Astrocyte (in vitro differentiated cells and primary cell): ENCODE data around the gene RALGPS1. TPM values are rescaled to one million over a fixed set of nuclear protein-coding genes. Genes with fewer than 3 reads are reported as not detected.

Experiments used
- DNase-seq: peaks from one replicate; pipeline ENCODE4 v3.0.0-alpha.2; 2010; ENCODE audit warnings: low read depth
- FAIRE-seq: peaks from 2 replicates; lab custom pipeline; 2011; peaks lifted over from hg19 to GRCh38; lab: Jason Lieb, UNC
- H2AFZ ChIP-seq: 2 replicates; pipeline ENCODE4 v1.6.0; 2012; ENCODE audit warnings: low read depth, low read length, inconsistent platforms
- H3K27ac ChIP-seq: 2 replicates; pipeline ENCODE4 v1.5.1; 2011; ENCODE audit warnings: low read depth, low read length, inconsistent platforms
- H3K27me3 ChIP-seq: 2 replicates; pipeline ENCODE4 v1.6.0; 2011; ENCODE audit warnings: low read length, inconsistent platforms; ENCODE audit not compliant: insufficient read depth
- H3K36me3 ChIP-seq: 2 replicates; pipeline ENCODE4 v1.5.1; 2011; ENCODE audit warnings: low read length, inconsistent platforms; ENCODE audit not compliant: insufficient read depth
- H3K4me1 ChIP-seq: 2 replicates; pipeline ENCODE4 v1.5.1; 2011; ENCODE audit warnings: low read length, inconsistent platforms; ENCODE audit not compliant: insufficient read depth
- H3K4me2 ChIP-seq: 2 replicates; pipeline ENCODE4 v1.6.0; 2012; ENCODE audit warnings: low read length, inconsistent platforms
- H3K4me3 ChIP-seq: 2 replicates; pipeline ENCODE4 v1.5.1; 2011; ENCODE audit warnings: low read depth, mild to moderate bottlenecking, low read length, inconsistent platforms; ENCODE audit not compliant: insufficient read depth
- H3K79me2 ChIP-seq: 2 replicates; pipeline ENCODE4 v1.6.0; 2012; ENCODE audit warnings: mild to moderate bottlenecking, low read length, inconsistent platforms; ENCODE audit not compliant: insufficient read depth
- H3K9ac ChIP-seq: 2 replicates; pipeline ENCODE4 v1.6.0; 2012; ENCODE audit warnings: mild to moderate bottlenecking, low read length, inconsistent platforms
- H3K9me3 ChIP-seq: 2 replicates; pipeline ENCODE4 v1.5.1; 2012; ENCODE audit warnings: low read depth, mild to moderate bottlenecking, low read length, inconsistent platforms; ENCODE audit not compliant: insufficient read depth
- H4K20me1 ChIP-seq: 2 replicates; pipeline ENCODE4 v1.6.0; 2012; ENCODE audit warnings: low read length, inconsistent platforms; ENCODE audit not compliant: insufficient read depth
- H3K27ac Mint-ChIP-seq: one replicate; pipeline ENCODE4 v1.8.0; 2021; ENCODE audit warnings: mild to moderate bottlenecking, mixed read lengths; ENCODE audit not compliant: unreplicated experiment
- H3K27me3 Mint-ChIP-seq: one replicate; pipeline ENCODE4 v1.8.0; 2021; ENCODE audit warnings: low read depth, mixed read lengths; ENCODE audit not compliant: unreplicated experiment
- H3K36me3 Mint-ChIP-seq: one replicate; pipeline ENCODE4 v1.8.0; 2021; ENCODE audit warnings: low read depth, mixed read lengths; ENCODE audit not compliant: unreplicated experiment
- H3K4me1 Mint-ChIP-seq: one replicate; pipeline ENCODE4 v1.8.0; 2021; ENCODE audit warnings: low read depth, mixed read lengths; ENCODE audit not compliant: unreplicated experiment
- H3K4me3 Mint-ChIP-seq: one replicate; pipeline ENCODE4 v1.8.0; 2021; ENCODE audit warnings: mild to moderate bottlenecking, moderate library complexity, mixed read lengths; ENCODE audit not compliant: unreplicated experiment
- H3K9me3 Mint-ChIP-seq: one replicate; pipeline ENCODE4 v1.8.0; 2021; ENCODE audit warnings: mild to moderate bottlenecking, mixed read lengths; ENCODE audit not compliant: unreplicated experiment
- CTCF ChIP-seq: IDR thresholded peaks from 2 replicates; pipeline ENCODE4 v1.5.1; 2011; ENCODE audit warnings: low read depth, mild to moderate bottlenecking, inconsistent platforms, low read length, moderate library complexity; ENCODE audit not compliant: insufficient read depth
- EZH2 ChIP-seq: IDR thresholded peaks from 2 replicates; pipeline ENCODE4 v1.6.1; 2012; ENCODE audit warnings: mild to moderate bottlenecking, low read length, inconsistent platforms; ENCODE audit not compliant: insufficient read depth
- total RNA-seq: library from RNA; stranded (reverse); gene quantifications from 2 replicates; pipeline ENCODE4 v1.2.1, GENCODE V29; 2021

RALGPS1 gene
- total RNA-seq, 1 donor from 2014 or later: 2.8 TPM

- Mint-ChIP-seq H3K4me3 (no peak overlapping the region), H3K36me3 (no peaks in the 10 kb centered on the region), H3K9me3 (no peaks in the 10 kb centered on the region), H3K27me3 (peaks cover 40% of the 10 kb centered on the region), H3K27ac (no peak overlapping the region), H3K4me1 (peaks cover 2% of the 10 kb centered on the region)
- H3K27ac ChIP-seq: no peak overlapping the region
- no peak overlapping the region for H3K4me2 ChIP-seq
- TF ChIP-seq CTCF (no peak), EZH2 (no peak)
- no peaks in the 10 kb centered on the region for H4K20me1 ChIP-seq
- H3K9ac ChIP-seq: no peak overlapping the region
- no peaks in the 10 kb centered on the region for H3K4me1 ChIP-seq
- H3K36me3 ChIP-seq: no peaks in the 10 kb centered on the region
- no peaks in the 10 kb centered on the region for H3K9me3 ChIP-seq
- H3K79me2 ChIP-seq: no peaks in the 10 kb centered on the region
- no peak overlapping the region for H3K4me3 ChIP-seq
- peaks cover 2% of the 10 kb centered on the region for H3K27me3 ChIP-seq
- DNase-seq: no peak
- FAIRE-seq: no peak
- H2AFZ ChIP-seq: no peak overlapping the region
Measured at GRCh38 chr9:127200106-127200862, 285.7 kb downstream of the RALGPS1 start.

- Histone ChIP-seq H3K9ac (no peak overlapping the region), H3K36me3 (no peaks in the 10 kb centered on the region), H3K27me3 (peaks cover 6% of the 10 kb centered on the region), H3K27ac (no peak overlapping the region), H3K4me3 (no peak overlapping the region), H3K4me1 (no peaks in the 10 kb centered on the region), H2AFZ (no peak overlapping the region), H3K79me2 (no peaks in the 10 kb centered on the region), H4K20me1 (no peaks in the 10 kb centered on the region), H3K9me3 (no peaks in the 10 kb centered on the region), H3K4me2 (no peak overlapping the region)
- Mint-ChIP-seq H3K36me3 (no peaks in the 10 kb centered on the region), H3K27me3 (peaks cover 42% of the 10 kb centered on the region), H3K4me1 (peaks cover 2% of the 10 kb centered on the region), H3K4me3 (no peak overlapping the region), H3K27ac (no peak overlapping the region), H3K9me3 (no peaks in the 10 kb centered on the region)
- FAIRE-seq (no peak), DNase-seq (no peak)
- TF ChIP-seq EZH2 (no peak), CTCF (no peak)
Measured at GRCh38 chr9:127201071-127201541, 286.5 kb downstream of the RALGPS1 start.

GRCh38 chr9:127201731-127202130 lies 287.1 kb downstream of the RALGPS1 start:
- Mint-ChIP-seq H3K27ac (no peak overlapping the region), H3K4me1 (peaks cover 2% of the 10 kb centered on the region), H3K27me3 (peaks cover 45% of the 10 kb centered on the region), H3K36me3 (no peaks in the 10 kb centered on the region), H3K9me3 (no peaks in the 10 kb centered on the region), H3K4me3 (no peak overlapping the region)
- Histone ChIP-seq H3K27ac (no peak overlapping the region), H3K4me1 (no peaks in the 10 kb centered on the region), H3K4me3 (no peak overlapping the region), H3K4me2 (no peak overlapping the region), H3K27me3 (peaks cover 6% of the 10 kb centered on the region), H3K9ac (no peak overlapping the region), H3K79me2 (no peaks in the 10 kb centered on the region), H3K9me3 (no peaks in the 10 kb centered on the region), H4K20me1 (no peaks in the 10 kb centered on the region), H3K36me3 (no peaks in the 10 kb centered on the region), H2AFZ (no peak overlapping the region)
- no peak for FAIRE-seq
- TF ChIP-seq EZH2 (no peak), CTCF (no peak)
- no peak for DNase-seq
